ENCODE data around the gene TEPSIN.

The TEPSIN gene, protein sequence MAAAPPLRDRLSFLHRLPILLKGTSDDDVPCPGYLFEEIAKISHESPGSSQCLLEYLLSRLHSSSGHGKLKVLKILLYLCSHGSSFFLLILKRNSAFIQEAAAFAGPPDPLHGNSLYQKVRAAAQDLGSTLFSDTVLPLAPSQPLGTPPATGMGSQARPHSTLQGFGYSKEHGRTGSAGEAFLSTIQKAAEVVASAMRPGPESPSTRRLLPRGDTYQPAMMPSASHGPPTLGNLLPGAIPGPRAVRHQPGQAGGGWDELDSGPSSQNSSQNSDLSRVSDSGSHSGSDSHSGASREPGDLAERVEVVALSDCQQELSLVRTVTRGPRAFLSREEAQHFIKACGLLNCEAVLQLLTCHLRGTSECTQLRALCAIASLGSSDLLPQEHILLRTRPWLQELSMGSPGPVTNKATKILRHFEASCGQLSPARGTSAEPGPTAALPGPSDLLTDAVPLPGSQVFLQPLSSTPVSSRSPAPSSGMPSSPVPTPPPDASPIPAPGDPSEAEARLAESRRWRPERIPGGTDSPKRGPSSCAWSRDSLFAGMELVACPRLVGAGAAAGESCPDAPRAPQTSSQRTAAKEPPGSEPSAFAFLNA

DNA sequence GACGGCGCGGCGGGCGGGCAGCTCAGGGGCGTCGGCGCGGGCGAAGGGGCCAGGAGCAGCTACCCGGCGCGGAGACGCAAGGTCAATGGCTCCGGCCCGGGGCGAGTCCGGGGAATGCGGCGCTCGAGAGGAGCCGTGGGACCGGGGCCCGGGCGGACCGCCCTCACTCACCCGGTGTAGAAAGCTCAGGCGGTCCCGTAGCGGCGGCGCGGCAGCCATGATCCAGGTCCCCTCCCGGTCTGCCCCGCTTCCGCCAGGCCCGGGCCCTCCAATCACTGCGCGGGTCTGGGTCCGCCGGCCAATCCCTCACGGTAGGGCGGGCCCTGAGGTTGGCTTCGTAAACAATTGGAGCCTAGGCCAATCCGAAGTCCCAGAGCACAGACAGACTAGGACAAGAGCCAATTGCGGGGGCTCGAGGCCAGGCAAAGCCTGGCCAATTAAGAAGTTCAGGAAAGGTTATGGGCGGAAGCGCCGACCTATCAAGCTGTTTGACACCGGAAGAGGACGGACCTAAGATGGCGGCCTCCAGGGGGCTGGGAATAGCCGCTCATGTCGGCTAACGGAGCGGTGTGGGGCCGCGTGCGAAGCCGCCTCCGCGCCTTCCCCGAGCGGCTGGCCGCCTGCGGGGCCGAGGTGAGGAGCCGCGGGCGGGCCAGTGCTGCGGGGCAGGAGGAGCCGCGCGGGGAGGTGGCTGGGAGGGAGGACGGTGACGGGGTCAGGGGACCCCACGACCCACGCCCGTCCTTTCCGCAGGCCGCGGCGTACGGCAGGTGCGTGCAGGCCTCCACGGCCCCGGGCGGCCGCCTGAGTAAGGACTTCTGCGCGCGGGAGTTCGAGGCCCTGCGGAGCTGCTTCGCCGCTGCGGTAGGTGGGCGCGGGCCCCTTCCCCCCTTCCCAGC, at the start of gene TEPSIN, which contains the start of gene NDUFAF8:
Gene TEPSIN (minus strand): TSS at position 241 of the 899 bp plus-strand sequence. CDS start 22 bp downstream, at position 219.
Gene NDUFAF8 (plus strand): TSS at position 504 of the 899 bp plus-strand sequence. CDS start 46 bp downstream, at position 550.
- peak; percentile 82 for DNase-seq (ENCODE audit: low read depth)

DNA sequence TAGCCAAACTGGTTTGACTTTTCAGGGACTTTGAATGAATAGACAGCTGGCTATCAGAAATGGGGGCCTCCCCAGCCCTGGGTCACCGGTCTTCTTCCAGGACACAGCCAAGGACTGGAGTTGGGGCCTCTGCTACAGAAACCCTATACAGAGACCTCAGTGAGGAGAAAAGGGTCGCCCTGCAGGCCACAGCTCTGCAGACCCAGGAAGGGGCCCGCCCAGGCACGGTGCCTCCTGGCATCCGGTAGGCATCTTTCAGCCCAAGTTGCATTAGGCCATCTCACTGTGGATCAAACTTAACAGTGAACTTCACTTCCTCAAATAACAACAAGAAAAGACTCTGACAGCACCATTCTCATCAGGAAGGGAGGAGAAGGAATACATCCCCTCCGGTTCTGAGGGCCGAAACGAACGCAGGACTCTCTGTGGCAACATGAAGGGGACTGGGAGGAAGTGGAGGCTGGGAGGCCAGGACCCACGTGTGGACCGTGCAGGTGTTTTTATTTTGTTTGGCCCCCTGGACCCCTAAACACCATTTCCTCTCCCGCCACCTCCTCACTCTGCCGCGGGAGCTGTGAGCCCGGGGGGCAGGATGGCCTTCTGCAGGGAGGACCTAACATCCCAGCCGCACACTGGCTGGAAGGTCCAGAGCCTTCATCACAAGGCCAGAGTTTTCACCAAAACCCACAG, 49.0 kb upstream of the TEPSIN start:
- DNase-seq (ENCODE audit: low read depth) = no peak

DNA sequence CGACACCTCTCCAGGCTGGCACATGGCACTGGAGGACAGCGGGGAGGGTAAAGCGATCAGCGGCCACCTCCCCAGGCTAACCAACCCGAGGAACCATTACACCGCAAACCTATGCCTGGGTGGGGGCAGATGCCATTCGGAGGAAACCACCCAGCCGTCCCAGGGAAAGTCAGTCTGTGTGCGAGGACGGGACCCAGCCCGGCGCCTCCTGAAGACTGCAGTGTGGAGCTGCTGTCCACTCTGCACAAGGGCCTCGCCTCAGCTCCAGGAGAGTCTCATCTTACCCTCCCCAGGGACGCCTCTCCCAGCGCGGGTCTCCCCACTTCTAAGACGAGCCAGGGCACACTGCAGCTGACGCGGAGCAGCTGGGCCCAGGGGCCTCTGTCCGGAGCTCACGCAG, 48.3 kb upstream of the TEPSIN start:
- no peak for DNase-seq (ENCODE audit: low read depth)

DNA sequence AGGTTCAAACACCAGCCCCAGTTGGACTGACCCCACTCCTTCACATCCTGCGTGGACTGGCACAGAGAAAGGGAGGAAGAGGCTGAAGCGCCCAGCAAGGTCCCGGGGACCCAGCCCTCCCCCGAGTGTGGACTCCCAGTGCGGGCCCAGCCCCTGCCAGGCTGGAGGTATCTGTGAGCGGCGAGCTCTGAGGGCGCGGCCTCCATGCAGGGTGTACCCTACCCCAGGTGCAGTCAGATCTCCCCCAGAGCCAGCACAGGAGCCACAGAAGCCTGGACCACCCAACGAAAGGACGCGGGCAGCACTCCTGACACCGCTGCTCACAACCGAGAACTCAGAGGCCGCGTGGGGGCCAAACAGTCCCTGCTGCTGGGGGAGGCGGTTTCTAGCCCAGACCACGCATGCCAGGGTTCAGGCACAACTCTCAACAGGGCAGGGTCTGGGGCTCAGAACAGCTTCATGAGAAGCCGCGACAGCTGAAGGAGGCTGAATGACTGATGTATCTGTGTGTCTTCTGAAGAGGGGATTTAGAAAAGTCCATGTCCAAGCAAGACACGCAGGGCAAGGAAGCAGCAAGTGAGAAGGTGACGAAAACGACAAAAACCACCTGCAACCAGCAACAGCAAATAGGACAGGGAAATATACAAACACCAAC, 47.8 kb upstream of the TEPSIN start:
- no peak for DNase-seq (ENCODE audit: low read depth)

DNA sequence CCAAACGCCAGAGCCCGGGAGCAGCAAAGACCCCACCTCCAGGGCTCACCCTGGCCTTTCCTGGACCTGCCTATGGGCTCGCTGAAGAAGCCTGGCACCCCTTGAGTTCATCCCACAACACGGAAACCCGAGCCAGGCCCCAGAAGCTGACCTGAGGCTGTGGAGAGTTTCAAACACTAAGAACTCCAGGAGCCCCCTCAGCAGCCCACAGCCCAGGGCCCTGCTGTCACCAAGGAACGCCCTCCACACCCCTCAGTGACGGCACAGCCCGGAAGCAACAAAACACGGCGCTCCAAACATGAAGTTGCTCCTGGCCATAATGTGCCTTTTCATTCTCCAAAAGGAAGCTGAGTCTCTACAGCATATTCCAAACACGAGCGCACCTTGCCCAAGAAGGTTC, 47.0 kb upstream of the TEPSIN start:
- DNase-seq (ENCODE audit: low read depth) = no peak

GRCh38 chr17:81285179-81285878, 46.5 kb upstream of the TEPSIN start:
- peak; percentile 22 for DNase-seq (ENCODE audit: low read depth)

GRCh38 chr17:81282876-81283275, 44.0 kb upstream of the TEPSIN start:
- DNase-seq (ENCODE audit: low read depth) = no peak

DNA sequence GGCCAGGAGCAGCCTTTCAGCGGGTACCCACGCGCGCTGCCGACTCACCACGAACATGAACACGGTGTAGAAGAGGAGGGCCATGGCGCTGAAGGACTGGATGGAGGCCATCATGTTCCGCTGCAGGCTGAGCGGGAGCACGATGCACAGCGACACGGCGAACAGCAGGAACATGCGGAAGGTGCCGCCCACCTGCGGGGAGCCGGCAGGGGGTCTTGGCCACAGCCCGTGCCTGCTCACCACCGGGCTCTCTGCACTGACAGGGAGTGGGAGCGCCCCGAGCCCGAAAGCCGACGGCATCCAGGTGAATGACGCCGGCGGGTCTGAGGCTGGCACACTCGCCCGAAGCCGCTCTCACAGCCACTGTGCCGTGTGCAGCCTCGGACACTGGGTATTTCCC, 43.3 kb upstream of the TEPSIN start:
- no peak for DNase-seq (ENCODE audit: low read depth)

GRCh38 chr17:81280571-81280970, 41.7 kb upstream of the TEPSIN start:
- no peak for DNase-seq (ENCODE audit: low read depth)

GRCh38 chr17:81279278-81280275, 40.7 kb upstream of the TEPSIN start:
- DNase-seq (ENCODE audit: low read depth) = no peak

DNA sequence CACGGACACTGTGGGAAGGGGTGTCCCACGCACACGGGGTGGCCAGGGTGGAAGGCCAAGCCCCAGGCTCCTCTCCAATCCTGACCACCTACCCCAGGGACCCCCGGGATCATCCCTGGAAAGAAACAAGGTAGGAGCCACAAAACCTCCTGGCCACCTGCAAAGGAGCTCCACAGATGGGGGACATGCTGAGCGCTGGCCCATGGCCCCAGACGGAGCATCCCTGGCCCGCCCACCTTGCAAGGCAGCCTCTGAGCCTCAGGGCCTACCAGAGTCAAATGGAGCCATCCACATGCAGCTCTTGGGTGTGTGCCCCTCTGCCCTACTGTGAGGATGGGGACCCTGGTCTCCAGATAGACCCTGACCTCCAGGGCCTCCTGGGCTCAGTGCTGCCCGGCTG, 40.0 kb upstream of the TEPSIN start:
- DNase-seq (ENCODE audit: low read depth) = no peak

DNA sequence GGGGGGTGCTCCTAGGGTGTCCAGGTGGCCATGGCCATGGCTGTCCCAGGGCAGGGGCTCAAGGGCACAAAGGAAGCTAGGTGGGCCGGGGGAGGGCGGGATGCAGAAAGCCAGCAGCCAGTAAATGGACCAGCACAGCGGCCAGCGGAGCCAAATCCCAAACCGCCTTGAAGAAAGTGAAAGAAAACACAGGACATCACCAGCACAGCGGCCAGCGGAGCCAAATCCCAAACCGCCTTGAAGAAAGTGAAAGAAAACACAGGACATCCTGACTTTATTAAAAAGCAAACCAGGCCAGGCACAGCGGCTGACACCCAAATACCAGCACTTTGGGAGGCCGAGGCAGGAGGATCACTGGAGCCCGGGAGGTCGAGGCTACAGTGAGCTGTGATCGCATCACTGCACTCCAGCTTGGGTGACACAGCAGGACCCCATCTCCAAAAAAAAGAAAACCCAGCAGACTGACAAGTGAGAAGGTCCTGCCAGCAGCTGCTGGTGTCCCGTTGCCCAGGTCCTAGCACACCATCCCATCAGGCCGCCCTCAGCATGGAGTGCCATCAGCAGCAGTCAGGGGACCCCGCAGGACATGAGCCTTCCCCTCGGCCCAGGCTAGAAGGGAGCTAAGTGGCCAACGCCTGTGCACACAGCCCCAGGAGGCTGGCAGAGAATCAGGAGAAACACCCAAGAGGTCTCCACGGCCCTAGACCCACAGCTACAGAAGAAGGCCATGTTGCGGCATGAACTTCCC, 39.3 kb upstream of the TEPSIN start:
- no peak for DNase-seq (ENCODE audit: low read depth)

DNA sequence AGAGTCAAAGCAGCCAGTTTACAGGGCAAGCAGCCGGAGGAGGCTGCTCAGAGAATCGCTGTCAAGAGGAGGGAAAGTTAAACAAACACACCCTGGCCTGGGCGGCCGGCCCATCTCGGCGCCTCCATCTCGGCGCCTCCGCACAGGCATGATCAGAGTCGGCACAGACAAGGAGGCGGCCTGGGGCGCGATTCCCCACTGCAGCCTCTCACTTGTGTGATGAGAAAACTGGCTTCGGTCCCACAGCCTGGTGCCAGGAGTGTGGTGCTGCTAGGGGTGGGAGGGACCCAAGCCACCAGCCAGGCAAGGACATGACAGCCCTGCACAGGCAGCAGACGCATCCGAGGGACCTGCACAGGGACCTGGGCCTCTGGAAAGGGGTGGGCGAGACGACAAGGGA, 38.6 kb upstream of the TEPSIN start:
- DNase-seq (ENCODE audit: low read depth) = no peak

- DNase-seq (ENCODE audit: low read depth) = no peak
Observed at GRCh38 chr17:81276781-81277180, 37.9 kb upstream of the TEPSIN start.

DNA sequence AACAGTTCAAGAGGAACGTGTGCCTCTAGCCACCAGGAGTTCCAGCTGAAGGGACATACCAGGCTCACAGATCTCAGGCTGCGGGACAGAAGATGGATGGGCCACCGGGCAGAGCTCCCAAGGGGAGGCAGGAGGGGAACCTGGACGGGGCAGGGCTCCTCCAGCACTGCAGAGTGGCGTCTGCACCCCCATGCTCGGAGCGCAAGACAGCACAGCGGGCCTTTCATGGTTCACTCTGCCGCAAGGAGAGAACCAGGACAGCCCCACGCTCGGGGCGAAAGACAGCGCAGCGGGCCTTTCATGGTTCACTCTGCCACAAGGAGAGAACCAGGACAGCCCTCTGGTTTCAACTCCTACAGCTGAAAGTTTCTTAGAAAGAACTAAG, 35.6 kb upstream of the TEPSIN start:
- no peak for DNase-seq (ENCODE audit: low read depth)

GRCh38 chr17:81273698-81274470, 35.0 kb upstream of the TEPSIN start:
- no peak for DNase-seq (ENCODE audit: low read depth)

DNA sequence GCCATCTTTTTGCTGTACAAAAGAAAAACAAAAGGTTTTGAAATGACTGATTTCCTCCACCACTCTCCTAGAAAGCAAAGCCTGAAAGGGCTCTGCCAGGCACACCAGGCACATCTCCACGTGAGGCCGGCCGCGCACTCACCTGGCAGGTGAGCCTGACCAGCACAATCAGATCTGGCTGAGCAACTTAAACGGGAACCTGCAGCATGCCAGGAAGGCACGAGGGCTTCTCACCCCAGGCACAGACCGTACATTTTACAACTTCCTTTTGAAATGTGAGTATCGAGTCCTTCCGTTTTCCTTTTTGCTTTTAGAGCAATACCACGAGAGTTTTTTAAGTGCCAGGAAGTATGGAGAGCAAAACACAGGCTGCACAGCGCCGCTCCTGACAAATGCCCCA, 33.8 kb upstream of the TEPSIN start:
- no peak for DNase-seq (ENCODE audit: low read depth)

GRCh38 chr17:81271226-81271625, 32.4 kb upstream of the TEPSIN start:
- DNase-seq (ENCODE audit: low read depth) = no peak

Data from stimulated activated CD8-positive, alpha-beta memory T cell treated with anti-CD3 and anti-CD28 coated beads, Interleukin-7, amount 100 ng/mL, for 24 hours (primary cell).